Hepatocyte (in vitro differentiated cells): Measurements from ENCODE around the gene RACGAP1. TPM values are rescaled to one million over a fixed set of nuclear protein-coding genes. Genes with fewer than 3 reads are reported as not detected.

Experiments
- DNase-seq: peaks from one replicate; pipeline ENCODE4 v3.0.0-alpha.2; 2016; ENCODE audit warnings: low spot score
- H2AFZ ChIP-seq: fragments of 200-600 bp; sonication (generic); 2 replicates; pipeline ENCODE4 v1.6.0; 2016; ENCODE audit warnings: antibody characterized with exemption, mild to moderate bottlenecking
- H3K27ac ChIP-seq: fragments of 200-600 bp; sonication (generic); 2 replicates; pipeline ENCODE4 v1.5.1; 2016; ENCODE audit warnings: mild to moderate bottlenecking
- H3K27me3 ChIP-seq: fragments of 200-600 bp; sonication (generic); 2 replicates; pipeline ENCODE4 v1.6.1; 2016
- H3K36me3 ChIP-seq: fragments of 200-600 bp; sonication (generic); replicated peaks from 2 replicates; pipeline ENCODE4 v1.5.1; 2016; ENCODE audit warnings: low read depth; ENCODE audit not compliant: insufficient read depth
- H3K4me1 ChIP-seq: fragments of 200-600 bp; sonication (generic); 2 replicates; pipeline ENCODE4 v1.5.1; 2016; ENCODE audit warnings: mild to moderate bottlenecking, moderate library complexity; ENCODE audit not compliant: insufficient read depth
- H3K4me2 ChIP-seq: fragments of 200-600 bp; sonication (generic); 2 replicates; pipeline ENCODE4 v1.6.0; 2016
- H3K4me3 ChIP-seq: fragments of 200-600 bp; sonication (generic); 2 replicates; pipeline ENCODE4 v1.5.1; 2016; ENCODE audit warnings: mild to moderate bottlenecking
- H3K79me2 ChIP-seq: fragments of 200-600 bp; sonication (generic); 2 replicates; pipeline ENCODE4 v1.6.0; 2017; ENCODE audit warnings: mild to moderate bottlenecking
- H3K9me2 ChIP-seq: fragments of 200-600 bp; sonication (generic); replicated peaks from 2 replicates; pipeline ENCODE4 v1.6.0; 2017; ENCODE audit warnings: mild to moderate bottlenecking; ENCODE audit not compliant: insufficient read depth
- H3K9me3 ChIP-seq: fragments of 200-600 bp; sonication (generic); 2 replicates; pipeline ENCODE4 v1.5.1; 2016; ENCODE audit warnings: low read depth, mild to moderate bottlenecking
- H4K20me1 ChIP-seq: fragments of 200-600 bp; sonication (generic); 2 replicates; pipeline ENCODE4 v1.6.0; 2016; ENCODE audit warnings: mild to moderate bottlenecking; ENCODE audit not compliant: insufficient read depth, poor library complexity, severe bottlenecking
- EZH2 ChIP-seq: fragments of 200-600 bp; sonication (generic); IDR thresholded peaks from 2 replicates; pipeline ENCODE4 v1.6.1; 2016; ENCODE audit warnings: antibody characterized with exemption, mild to moderate bottlenecking, borderline replicate concordance
- EZH2phosphoT487 ChIP-seq: fragments of 200-600 bp; sonication (generic); IDR thresholded peaks from one replicate; pipeline ENCODE4 v1.6.1; 2018; ENCODE audit warnings: antibody characterized with exemption, mild to moderate bottlenecking, low read depth, moderate library complexity; ENCODE audit not compliant: unreplicated experiment, severe bottlenecking
- WGBS: methylation state at CpG from one replicate; pipeline ENCODE4 v1.1.6; 2016; ENCODE audit warnings: low lambda C conversion rate; ENCODE audit errors: missing lambda C conversion rate; 5-methylcytosine and 5-hydroxymethylcytosine counted together
- polyA plus RNA-seq: library from polyadenylated mRNA; unstranded; fragments of >200 nt; fragmentation: Nextera tagmentation; extraction: Ambion mirVana; gene quantifications from 2 replicates; pipeline ENCODE4 v1.2.1, GENCODE V29; 2016
- total RNA-seq: library from RNA; depleted of rRNA; stranded (reverse); fragments of >200 nt; gene quantifications from 2 replicates; pipeline ENCODE4 v1.2.3, GENCODE V29; 2014
- TF ChIP-seq, protein P1 (sequence below): fragments of 200-600 bp; sonication (generic); IDR thresholded peaks from 2 replicates; pipeline ENCODE4 v1.5.1; 2016; ENCODE audit warnings: antibody characterized with exemption, mild to moderate bottlenecking; ENCODE audit not compliant: poor library complexity

Gene RACGAP1
- total and polyA plus RNA-seq, 2 experiments from 2014 or later: 17.3 to 22.1 TPM

DNA sequence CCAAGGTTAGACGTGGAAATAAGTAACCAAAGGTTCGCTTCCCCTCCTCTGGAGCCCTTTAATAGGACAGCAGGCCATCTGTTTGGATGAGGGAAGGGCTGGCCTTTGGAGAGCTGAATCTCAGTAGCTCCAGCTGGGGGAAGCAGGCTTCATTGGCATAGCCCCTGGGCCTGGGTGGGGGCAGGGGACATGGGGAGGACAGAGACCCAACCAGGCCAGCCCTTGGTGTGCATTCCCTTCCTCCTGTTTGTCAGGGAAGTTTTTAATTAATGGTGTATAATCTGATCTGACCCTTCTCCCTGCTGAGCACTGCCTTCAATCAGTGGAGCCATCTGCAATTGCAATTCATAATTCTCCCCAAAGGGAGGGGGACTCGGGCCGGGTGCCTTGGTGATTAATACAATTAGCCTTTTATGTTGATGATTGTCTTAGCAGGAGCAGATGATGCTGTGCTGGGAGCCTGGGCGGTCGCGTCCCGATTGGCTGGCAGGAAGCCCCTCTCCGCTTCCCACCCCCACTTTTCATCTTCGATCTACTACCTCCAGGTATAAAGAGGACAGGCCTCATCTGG is 46.2 kb downstream of the RACGAP1 start:
- peaks cover 15% of the 10 kb centered on the region for H3K4me1 ChIP-seq
- H3K79me2 ChIP-seq: no peaks in the 10 kb centered on the region
- no peaks in the 10 kb centered on the region for H3K36me3 ChIP-seq
- WGBS: 80% methylated on average over 10 of the region's 10 CpGs
- no peaks in the 10 kb centered on the region for H4K20me1 ChIP-seq
- H3K9me2 ChIP-seq: no peaks in the 10 kb centered on the region
- H3K4me2 ChIP-seq: no peak overlapping the region
- no peak overlapping the region for H3K27ac ChIP-seq
- no peaks in the 10 kb centered on the region for H3K9me3 ChIP-seq
- no peak for TF ChIP-seq EZH2
- DNase-seq: no peak
- no peak overlapping the region for H2AFZ ChIP-seq
- no peaks in the 10 kb centered on the region for H3K27me3 ChIP-seq
- no peak overlapping the region for H3K4me3 ChIP-seq

DNA sequence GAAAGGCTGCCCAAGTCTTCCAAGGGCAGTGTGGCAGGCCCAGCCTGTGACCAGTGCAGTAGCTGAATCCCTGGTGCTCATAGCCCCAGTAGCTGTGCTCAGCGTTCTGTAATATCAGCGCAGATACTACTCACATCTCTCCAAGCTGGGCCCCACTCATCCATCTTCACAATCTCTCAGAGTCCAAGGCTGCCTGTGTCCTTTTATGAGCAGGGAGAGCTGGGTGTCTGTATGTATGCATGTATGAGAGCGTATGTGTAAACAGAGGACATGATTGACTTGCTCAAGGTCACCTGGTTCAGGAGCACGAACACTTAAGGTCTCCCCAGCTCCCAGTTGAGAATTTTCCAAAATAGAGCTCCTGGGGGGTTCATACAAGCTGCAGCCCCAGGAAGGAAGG is 47.2 kb downstream of the RACGAP1 start:
- no peak for TF ChIP-seq EZH2
- no peak for TF ChIP-seq EZH2phosphoT487
- Histone ChIP-seq H3K4me2 (no peak overlapping the region), H3K9me3 (no peaks in the 10 kb centered on the region), H3K27ac (no peak overlapping the region), H3K27me3 (no peaks in the 10 kb centered on the region), H3K79me2 (no peaks in the 10 kb centered on the region), H4K20me1 (no peaks in the 10 kb centered on the region), H3K9me2 (no peaks in the 10 kb centered on the region), H3K36me3 (no peaks in the 10 kb centered on the region), H2AFZ (no peak overlapping the region), H3K4me3 (no peak overlapping the region), H3K4me1 (peaks cover 13% of the 10 kb centered on the region)
- WGBS: 70% methylated on average over 4 of the region's 4 CpGs
- DNase-seq: no peak

DNA sequence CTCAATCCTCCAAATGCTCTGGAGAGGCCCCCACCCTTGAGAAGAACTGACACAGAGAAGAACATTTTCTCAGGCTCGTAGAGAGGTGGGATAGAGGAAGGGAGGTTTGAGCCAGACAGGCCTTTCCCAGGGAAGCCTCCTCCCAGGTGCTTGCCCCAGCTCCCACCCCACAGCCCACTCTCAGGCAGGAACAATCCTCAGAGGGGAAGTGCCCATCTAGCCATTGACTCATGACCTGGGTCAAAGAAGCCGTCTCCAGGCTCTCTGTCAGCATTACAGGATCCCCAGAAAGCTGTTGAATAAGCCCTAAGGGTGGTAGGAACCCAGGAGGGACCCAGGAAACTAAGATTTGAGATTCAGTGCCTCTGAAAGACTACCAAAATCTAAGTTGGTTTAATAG is 48.7 kb downstream of the RACGAP1 start:
- Histone ChIP-seq H3K27ac (no peak overlapping the region), H3K4me2 (no peak overlapping the region), H3K79me2 (no peaks in the 10 kb centered on the region), H3K36me3 (no peaks in the 10 kb centered on the region), H3K9me2 (no peaks in the 10 kb centered on the region), H3K27me3 (no peaks in the 10 kb centered on the region), H4K20me1 (no peaks in the 10 kb centered on the region), H3K4me3 (no peak overlapping the region), H2AFZ (no peak overlapping the region), H3K9me3 (no peaks in the 10 kb centered on the region), H3K4me1 (peaks cover 13% of the 10 kb centered on the region)
- no peak for DNase-seq
- WGBS: 81% methylated on average over 2 of the region's 2 CpGs
- TF ChIP-seq, protein P1, sequence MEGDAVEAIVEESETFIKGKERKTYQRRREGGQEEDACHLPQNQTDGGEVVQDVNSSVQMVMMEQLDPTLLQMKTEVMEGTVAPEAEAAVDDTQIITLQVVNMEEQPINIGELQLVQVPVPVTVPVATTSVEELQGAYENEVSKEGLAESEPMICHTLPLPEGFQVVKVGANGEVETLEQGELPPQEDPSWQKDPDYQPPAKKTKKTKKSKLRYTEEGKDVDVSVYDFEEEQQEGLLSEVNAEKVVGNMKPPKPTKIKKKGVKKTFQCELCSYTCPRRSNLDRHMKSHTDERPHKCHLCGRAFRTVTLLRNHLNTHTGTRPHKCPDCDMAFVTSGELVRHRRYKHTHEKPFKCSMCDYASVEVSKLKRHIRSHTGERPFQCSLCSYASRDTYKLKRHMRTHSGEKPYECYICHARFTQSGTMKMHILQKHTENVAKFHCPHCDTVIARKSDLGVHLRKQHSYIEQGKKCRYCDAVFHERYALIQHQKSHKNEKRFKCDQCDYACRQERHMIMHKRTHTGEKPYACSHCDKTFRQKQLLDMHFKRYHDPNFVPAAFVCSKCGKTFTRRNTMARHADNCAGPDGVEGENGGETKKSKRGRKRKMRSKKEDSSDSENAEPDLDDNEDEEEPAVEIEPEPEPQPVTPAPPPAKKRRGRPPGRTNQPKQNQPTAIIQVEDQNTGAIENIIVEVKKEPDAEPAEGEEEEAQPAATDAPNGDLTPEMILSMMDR: no peak
- no peak for TF ChIP-seq EZH2

DNA sequence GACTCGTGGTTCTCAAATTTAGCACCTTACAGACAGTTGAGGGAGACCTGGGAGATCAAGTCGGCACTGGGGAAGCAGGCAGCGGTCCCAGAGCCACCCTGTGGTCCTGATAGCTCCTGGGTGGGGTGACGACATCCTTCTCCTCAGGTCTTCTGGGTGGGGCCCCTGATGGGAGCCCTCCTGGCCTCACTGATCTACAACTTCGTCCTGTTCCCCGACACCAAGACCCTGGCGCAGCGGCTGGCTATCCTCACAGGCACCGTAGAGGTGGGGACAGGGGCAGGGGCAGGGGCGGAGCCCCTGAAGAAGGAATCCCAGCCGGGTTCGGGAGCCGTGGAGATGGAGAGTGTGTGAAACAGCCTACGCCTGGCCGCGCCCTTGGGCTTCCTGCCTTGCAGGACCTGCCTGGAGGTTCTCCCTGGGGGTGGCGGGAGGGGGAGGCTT is 50.0 kb downstream of the RACGAP1 start:
- Histone ChIP-seq H3K36me3 (no peaks in the 10 kb centered on the region), H3K9me2 (no peaks in the 10 kb centered on the region), H3K9me3 (no peaks in the 10 kb centered on the region), H3K4me3 (no peak overlapping the region), H2AFZ (no peak overlapping the region), H3K4me2 (no peak overlapping the region), H4K20me1 (no peaks in the 10 kb centered on the region), H3K79me2 (no peaks in the 10 kb centered on the region), H3K27me3 (no peaks in the 10 kb centered on the region), H3K27ac (no peak overlapping the region), H3K4me1 (peaks cover 9% of the 10 kb centered on the region)
- no peak for TF ChIP-seq EZH2
- TF ChIP-seq, protein P1: no peak
- no peak for TF ChIP-seq EZH2phosphoT487
- 70% methylated on average over 14 of the region's 17 CpGs for whole genome bisulfite sequencing
- DNase-seq: no peak
